Ureter (tissue), 1 donor: ENCODE data around the gene SEPHS2. TPM values are rescaled to one million over a fixed set of nuclear protein-coding genes. Genes with fewer than 3 reads are reported as not detected.

Source experiments
- DNase-seq: peaks from one replicate; pipeline ENCODE4 v3.0.0-alpha.2; 2020; ENCODE audit warnings: low spot score
- total RNA-seq: library from RNA; stranded (reverse); gene quantifications from one replicate; pipeline ENCODE4 v1.2.4, GENCODE V29; 2023
- donor health status: DM: yes; HTN: yes; CAD: no.

SEPHS2 gene
- total RNA-seq, 1 donor from 2014 or later: 36.2 TPM

DNA sequence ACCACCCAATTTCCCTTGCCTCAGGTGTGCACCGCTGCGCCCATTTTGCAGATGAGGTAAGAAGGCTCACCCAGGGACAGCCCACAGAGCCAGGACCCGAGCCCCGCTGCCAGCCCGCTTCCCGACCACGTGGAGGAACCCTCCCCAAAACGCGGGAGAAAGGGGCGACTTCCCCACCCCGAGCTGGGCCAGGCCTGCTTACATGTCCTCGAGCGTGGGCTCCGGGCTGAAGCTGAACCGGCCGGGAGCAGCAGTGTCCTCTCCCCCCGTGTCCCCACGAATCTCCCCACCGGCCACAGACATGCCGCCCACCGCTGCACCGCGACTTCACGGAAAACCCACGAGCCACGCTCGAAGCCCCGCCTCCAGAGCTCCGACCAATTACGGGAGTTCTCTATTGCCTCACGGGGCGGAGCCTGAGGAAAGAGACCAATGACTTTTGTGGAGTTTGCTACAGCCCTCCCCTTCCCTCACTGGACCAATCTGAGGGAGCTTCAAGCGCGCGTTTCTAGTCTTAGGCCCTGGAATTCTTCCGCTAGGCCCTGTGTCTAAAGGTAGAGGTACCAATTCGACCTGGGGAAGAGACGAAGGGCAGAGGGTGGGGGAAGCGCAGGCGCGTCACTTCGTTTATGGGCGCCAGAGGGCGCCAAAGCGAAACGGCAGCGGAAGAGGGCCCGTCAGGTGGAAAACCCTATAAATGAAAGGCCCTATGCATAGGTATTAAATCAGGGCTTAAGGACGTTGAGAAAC, 15.8 kb downstream of the SEPHS2 start, which contains the start of gene DCTPP1:
DCTPP1 (minus strand) TSS at position 353 of the 750 bp plus-strand sequence; CDS start at position 303, 50 bp downstream.
- peak; percentile 97 for DNase-seq

DNA sequence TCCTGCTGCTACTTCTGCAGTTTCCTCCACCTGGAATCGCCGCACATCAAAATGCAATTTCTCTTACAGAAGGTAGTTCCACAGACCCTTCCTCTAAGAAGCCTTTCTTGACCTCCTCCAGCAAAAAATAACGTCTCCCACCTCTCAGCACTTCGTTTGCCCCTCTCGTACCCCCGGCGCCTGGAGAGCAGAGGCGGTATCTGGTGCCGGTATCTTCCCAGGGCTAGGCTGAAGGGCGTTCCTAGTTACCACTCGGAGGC, 16.3 kb downstream of the SEPHS2 start:
- DNase-seq: no peak

GRCh38 chr16:30428055-30428454, 17.6 kb downstream of the SEPHS2 start:
- DNase-seq: no peak

GRCh38 chr16:30421010-30421409, 24.7 kb downstream of the SEPHS2 start:
- DNase-seq: no peak

GRCh38 chr16:30418350-30419181, 27.1 kb downstream of the SEPHS2 start:
- no peak for DNase-seq

- peak; percentile 79 for DNase-seq
Measured at GRCh38 chr16:30417529-30418349, 27.9 kb downstream of the SEPHS2 start.

DNA sequence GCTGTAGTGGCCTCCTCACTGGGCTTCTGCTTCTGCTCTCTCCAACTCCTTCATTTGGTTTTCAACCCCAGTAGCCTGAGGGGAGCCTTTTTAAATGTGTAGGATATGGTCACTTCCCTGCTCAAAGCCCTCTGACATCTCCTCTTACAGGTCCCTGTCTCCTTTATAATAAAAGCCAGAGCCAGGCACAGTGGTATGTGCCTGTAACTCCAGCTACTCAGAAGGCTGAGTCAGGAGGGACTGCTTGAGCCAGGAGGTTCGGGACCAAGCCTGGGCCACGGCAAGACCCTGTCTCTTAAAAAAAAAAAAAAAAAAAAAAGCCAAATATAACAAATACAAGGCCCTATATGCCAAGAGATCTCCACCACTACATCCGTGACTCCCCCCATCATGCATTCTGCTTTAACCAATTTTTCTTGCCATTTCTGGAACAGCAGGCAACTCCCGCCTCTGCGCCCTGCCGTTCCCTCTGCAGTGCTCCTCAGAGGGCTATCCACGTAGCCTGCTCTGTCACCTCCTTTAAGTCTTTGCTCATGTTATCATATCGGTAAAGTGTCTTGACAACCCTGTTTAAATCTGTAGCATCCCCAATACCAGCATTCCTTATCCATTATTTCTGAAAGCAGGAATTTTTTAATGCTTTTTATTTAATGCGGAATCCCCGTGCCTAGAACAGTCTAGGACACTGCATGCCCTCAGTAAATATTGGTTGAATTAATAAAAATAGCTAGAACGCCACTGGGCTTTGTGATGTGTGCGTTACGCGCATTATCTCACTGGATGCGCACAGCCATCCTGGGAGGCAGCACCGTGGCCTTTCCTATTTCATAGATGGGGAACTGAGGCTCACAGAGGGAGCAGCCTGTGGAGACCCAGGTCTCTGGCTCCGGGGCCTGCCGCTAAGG, 28.8 kb downstream of the SEPHS2 start:
- DNase-seq: no peak

GRCh38 chr16:30416047-30416603, 29.5 kb downstream of the SEPHS2 start:
- no peak for DNase-seq

DNA sequence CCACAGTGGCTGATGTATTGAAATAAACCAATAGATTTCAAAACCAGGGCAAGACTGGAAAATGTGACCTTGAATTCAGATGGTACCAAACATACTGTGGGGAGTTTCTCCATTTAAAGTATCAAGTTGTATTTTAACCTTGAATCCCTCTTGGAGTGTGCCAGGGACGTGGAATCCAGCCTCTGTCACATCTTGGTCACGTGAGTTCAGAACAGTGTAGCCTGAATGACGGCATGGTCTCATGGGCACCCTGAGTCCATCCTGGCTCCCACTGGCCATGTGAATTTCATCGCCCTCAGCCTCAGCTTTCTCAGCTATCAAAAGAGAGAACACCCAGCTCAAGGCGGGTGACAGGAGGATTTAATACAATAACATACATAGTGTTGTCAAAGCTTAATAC, 31.5 kb downstream of the SEPHS2 start:
- DNase-seq: no peak

DNA sequence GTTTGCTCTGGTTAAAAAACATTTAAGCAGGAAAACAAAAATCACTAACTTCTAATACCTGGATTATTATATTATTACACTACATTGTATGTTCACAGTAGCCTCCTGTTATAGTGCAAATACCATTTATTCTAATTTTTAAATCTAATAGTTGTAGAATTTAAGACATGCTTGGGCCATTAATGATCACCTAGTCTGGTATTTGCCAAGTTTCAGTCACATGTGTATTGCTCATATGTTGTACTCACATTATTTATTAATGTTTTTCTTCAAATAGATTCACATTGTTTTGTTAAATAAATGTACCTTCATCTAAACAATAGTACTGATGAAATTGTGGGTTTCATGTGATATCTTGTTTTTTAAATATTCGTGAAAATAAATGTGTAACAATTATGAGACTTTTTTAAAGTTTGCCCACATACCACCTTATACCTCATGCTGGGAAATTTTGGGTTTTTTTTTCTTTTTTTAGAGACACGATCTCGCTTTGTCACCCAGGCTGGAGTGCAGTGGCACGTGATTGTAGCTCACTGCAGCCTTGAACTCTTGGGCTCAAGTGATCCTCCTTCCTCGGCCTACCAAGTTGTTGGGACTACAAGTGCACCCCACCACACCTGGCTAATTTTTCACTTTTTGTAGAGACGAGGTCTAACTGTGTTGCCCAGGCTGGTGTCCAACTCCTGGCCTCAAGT, 32.4 kb downstream of the SEPHS2 start:
- DNase-seq: no peak

DNA sequence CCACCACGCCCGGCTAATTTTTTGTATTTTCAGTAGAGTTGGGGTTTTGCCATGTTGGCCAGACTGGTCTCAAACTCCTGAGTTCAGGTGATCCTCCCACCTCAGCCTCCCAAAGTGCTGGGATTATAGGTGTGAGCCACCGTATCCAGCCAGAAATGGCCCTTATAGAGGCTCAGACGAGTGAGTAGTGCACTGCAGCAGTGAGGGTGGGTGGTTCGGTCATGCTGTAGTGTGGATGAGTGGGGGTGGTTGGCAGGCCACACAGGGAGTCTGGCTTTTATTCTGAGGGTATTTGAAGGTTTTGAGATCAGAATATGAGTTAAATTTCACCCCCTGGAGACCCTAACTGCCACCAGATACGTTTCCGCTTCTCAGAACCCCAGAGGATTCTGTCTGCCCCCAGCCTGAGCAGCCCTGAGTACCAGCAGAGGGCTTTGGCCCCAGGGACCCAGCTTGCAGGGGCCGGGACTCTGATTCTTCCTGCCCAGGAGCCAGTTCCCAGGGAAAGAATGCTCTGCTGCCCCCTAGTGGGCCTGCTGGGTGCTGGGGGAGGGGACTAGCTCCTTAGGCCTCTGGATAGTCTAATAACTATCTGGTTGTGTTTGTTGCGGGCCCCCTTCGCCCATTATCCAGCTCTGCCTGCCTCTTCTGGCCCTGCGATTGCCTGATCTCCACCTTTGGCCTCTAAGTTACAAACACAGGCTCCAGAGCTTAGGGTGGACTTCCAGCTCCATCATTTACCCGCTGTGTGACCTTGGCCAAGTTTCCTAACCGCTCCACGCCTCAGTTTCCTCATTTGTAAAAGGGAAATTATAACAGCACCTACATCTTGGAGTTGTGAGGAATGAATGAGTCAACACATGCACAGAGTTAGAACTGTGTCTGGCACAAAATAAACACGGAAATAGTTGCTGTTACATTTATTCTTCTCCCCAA, 36.3 kb downstream of the SEPHS2 start:
- peak; percentile 93 for DNase-seq

GRCh38 chr16:30407804-30408534, 37.7 kb downstream of the SEPHS2 start:
- DNase-seq: no peak

- DNase-seq: peak; percentile 95
Measured at GRCh38 chr16:30407102-30407803, 38.4 kb downstream of the SEPHS2 start, which contains the start of gene ZNF771. ZNF771 (plus strand) TSS chr16:30407606; CDS start chr16:30408054, 448 bp downstream.

- DNase-seq: no peak
Measured at GRCh38 chr16:30406795-30407101, 38.9 kb downstream of the SEPHS2 start.

GRCh38 chr16:30401768-30402425, 43.8 kb downstream of the SEPHS2 start:
- DNase-seq: no peak

- no peak for DNase-seq
Measured at GRCh38 chr16:30399435-30400186, 46.1 kb downstream of the SEPHS2 start.
